OCI-LY7 (cell line): Measurements from ENCODE around the gene KHDC1. TPM values are rescaled to one million over a fixed set of nuclear protein-coding genes. Genes with fewer than 3 reads are reported as not detected.

ENCODE experiments used
- BruUV-seq: library from RNA; stranded (reverse); fragments of 400-500 nt; replicated peaks from 2 replicates; lab custom pipeline; 2021; lab: Mats Ljungman, UMichigan
- CTCF ChIA-PET: fragments of 300-600 bp; sonication (Branson Sonifier 250); formaldehyde crosslinking; loops from one replicate; lab custom pipeline; 2022; ENCODE audit warnings: antibody characterized with exemption; ENCODE audit not compliant: unreplicated experiment; lab: Charles Lee
- POLR2A ChIA-PET: fragments of 300-600 bp; sonication (Branson Sonifier 250); formaldehyde crosslinking; loops from one replicate; lab custom pipeline; 2022; ENCODE audit warnings: antibody characterized with exemption; lab: Charles Lee
- DNase-seq: peaks from one replicate; pipeline ENCODE4 v3.0.0-alpha.2; 2015; ENCODE audit warnings: low spot score
- H2AFZ ChIP-seq: fragments of 200-600 bp; sonication (generic), shearing (Covaris generic); 2 replicates; pipeline ENCODE4 v1.6.1; 2014; ENCODE audit warnings: mild to moderate bottlenecking, antibody characterized with exemption, low read length, moderate library complexity
- H3K27ac ChIP-seq: fragments of 200-600 bp; sonication (generic); 2 replicates; pipeline ENCODE4 v1.5.1; 2014; ENCODE audit warnings: mixed run types, low read depth, mild to moderate bottlenecking, moderate library complexity, low read length, inconsistent platforms; ENCODE audit not compliant: poor library complexity, severe bottlenecking
- H3K36me3 ChIP-seq: fragments of 200-600 bp; sonication (generic); 2 replicates; pipeline ENCODE4 v1.6.1; 2014; ENCODE audit warnings: mild to moderate bottlenecking, antibody characterized with exemption, low read length, moderate library complexity, mixed read lengths; ENCODE audit not compliant: insufficient read depth
- H3K4me1 ChIP-seq: fragments of 200-600 bp; sonication (generic); 2 replicates; pipeline ENCODE4 v1.5.1; 2014; ENCODE audit warnings: mild to moderate bottlenecking, low read length; ENCODE audit not compliant: insufficient read depth, poor library complexity, severe bottlenecking
- H3K4me2 ChIP-seq: fragments of 200-600 bp; sonication (generic); 2 replicates; pipeline ENCODE4 v1.6.1; 2014; ENCODE audit warnings: mild to moderate bottlenecking, low read length
- H3K4me3 ChIP-seq: fragments of 200-600 bp; sonication (generic); 2 replicates; pipeline ENCODE4 v1.5.1; 2014; ENCODE audit warnings: mild to moderate bottlenecking, low read depth, low read length; ENCODE audit not compliant: poor library complexity, severe bottlenecking
- H3K79me2 ChIP-seq: fragments of 200-600 bp; sonication (generic); 2 replicates; pipeline ENCODE4 v1.6.1; 2016; ENCODE audit warnings: low read depth, mild to moderate bottlenecking, low read length, moderate library complexity, mixed read lengths; ENCODE audit not compliant: insufficient read depth
- H3K9me2 ChIP-seq: fragments of 200-600 bp; sonication (generic); 2 replicates; pipeline ENCODE4 v1.6.1; 2016; ENCODE audit warnings: mild to moderate bottlenecking, low read length, mixed read lengths; ENCODE audit not compliant: insufficient read depth
- H3K9me3 ChIP-seq: fragments of 200-600 bp; sonication (generic); 2 replicates; pipeline ENCODE4 v1.6.1; 2014; ENCODE audit warnings: mild to moderate bottlenecking, mixed run types, low read length, mixed read lengths
- H4K20me1 ChIP-seq: fragments of 200-600 bp; sonication (generic); 2 replicates; pipeline ENCODE4 v1.6.1; 2014; ENCODE audit warnings: mild to moderate bottlenecking, antibody characterized with exemption, low read length, moderate library complexity, mixed read lengths; ENCODE audit not compliant: insufficient read depth
- EZH2phosphoT487 ChIP-seq: fragments of 200-600 bp; sonication (generic); IDR thresholded peaks from 2 replicates; pipeline ENCODE4 v1.6.1; 2018; ENCODE audit warnings: low read depth, borderline replicate concordance, mild to moderate bottlenecking, mixed run types, antibody characterized with exemption, low read length, moderate library complexity, mixed read lengths
- intact Hi-C: fragments of 100-400 bp; cut with micrococcal nuclease; formaldehyde crosslinking; loops from one replicate; pipeline ENCODE4 v1.10.0; 2022; ENCODE audit not compliant: unreplicated experiment
- total RNA-seq, 2 experiments: library from RNA; depleted of rRNA in 1 of 2; stranded (reverse); fragments of >200 nt in 1 of 2; shearing (Covaris generic) in 1 of 2; gene quantifications; 2 replicates each; pipeline ENCODE4 v1.2.3, GENCODE V29; 2014 to 2022
- TF ChIP-seq, protein P1 (sequence below): fragments of 200-600 bp; sonication (generic); conservative IDR thresholded peaks from 2 replicates; pipeline ENCODE4 v1.5.1; 2014; ENCODE audit warnings: mild to moderate bottlenecking, antibody characterized with exemption, low read length, moderate library complexity, mixed read lengths

The KHDC1 gene
- total RNA-seq, 2 experiments from 2014 or later: 16.2 to 22.3 TPM

DNA sequence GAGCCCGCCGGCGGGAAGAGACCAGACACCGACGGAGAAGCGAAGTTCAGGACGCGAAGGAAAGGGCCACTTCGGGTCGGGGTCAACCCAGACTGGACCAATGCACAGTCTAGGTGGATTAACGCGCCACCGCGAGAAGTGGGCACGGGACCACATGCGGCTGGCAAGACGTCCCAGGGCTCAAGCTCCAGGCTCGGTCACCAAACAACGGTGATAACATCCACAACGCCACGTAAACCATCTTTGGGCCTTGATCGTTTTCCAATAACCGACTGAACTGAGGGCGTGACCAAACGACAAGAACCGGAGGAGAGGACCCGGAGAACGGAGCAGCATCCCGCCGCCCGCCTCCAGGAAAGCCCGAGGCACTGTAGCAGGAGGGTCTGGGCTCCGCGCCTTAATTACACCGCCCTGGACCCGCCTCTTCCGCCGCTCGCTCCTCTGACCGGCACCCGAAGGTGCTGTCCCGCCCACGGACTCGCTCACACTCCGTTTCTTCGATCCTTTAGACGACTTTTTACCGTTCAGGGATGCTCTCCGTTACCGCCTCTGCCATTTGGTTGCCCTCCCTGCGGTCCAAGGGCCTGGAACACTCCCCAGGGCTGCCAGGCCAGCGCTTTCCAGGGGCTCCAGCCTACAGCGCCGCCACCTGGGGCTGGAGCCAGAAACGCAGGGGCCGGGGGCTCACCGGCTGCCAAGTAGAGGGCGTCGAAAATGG is 46.9 kb upstream of the KHDC1 start:
- peak; percentile 81 for DNase-seq
- ChIA-PET CTCF (no interaction called here), POLR2A (interaction anchor here (0.6 to 2.2 kb wide), 6 partner anchors 22 to 689 kb away, joined by 3 to 10 read pairs (median 4); partner anchors contain the start of genes MTO1 and SLC17A5)
- H2AFZ ChIP-seq: peak overlapping the region; percentile 72
- no peaks in the 10 kb centered on the region for H3K9me3 ChIP-seq
- intact Hi-C loops: loop anchor here (1.0 to 5.0 kb wide), 4 partner anchors 47 to 687 kb away; partner anchors contain the start of genes EEF1A1, KCNQ5, KHDC1 and MTO1
- peaks cover 24% of the 10 kb centered on the region for H3K4me1 ChIP-seq
- no TSS peak for BruUV-seq
- H3K4me3 ChIP-seq: peak overlapping the region; percentile 75
- H3K4me2 ChIP-seq: peak overlapping the region; percentile 79
- no peak for TF ChIP-seq EZH2phosphoT487
- TF ChIP-seq, protein P1, sequence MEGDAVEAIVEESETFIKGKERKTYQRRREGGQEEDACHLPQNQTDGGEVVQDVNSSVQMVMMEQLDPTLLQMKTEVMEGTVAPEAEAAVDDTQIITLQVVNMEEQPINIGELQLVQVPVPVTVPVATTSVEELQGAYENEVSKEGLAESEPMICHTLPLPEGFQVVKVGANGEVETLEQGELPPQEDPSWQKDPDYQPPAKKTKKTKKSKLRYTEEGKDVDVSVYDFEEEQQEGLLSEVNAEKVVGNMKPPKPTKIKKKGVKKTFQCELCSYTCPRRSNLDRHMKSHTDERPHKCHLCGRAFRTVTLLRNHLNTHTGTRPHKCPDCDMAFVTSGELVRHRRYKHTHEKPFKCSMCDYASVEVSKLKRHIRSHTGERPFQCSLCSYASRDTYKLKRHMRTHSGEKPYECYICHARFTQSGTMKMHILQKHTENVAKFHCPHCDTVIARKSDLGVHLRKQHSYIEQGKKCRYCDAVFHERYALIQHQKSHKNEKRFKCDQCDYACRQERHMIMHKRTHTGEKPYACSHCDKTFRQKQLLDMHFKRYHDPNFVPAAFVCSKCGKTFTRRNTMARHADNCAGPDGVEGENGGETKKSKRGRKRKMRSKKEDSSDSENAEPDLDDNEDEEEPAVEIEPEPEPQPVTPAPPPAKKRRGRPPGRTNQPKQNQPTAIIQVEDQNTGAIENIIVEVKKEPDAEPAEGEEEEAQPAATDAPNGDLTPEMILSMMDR: peak; percentile 89
- peaks cover 48% of the 10 kb centered on the region for H3K79me2 ChIP-seq
- peaks cover 9% of the 10 kb centered on the region for H3K36me3 ChIP-seq
- H4K20me1 ChIP-seq: no peaks in the 10 kb centered on the region
- no peaks in the 10 kb centered on the region for H3K9me2 ChIP-seq
- peak overlapping the region; percentile 65 for H3K27ac ChIP-seq

DNA sequence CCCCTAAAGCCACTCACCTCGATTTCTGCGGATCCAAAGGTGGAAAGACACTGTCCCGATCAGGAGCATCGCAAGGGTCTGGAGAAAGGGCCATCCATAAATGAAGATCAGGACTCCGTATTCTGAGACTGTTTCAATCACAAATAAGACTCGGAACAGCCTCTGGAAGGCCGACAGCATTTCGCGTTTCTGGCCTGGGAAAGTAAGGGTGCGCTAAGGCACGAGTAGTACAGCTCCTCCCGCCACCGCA is 46.5 kb upstream of the KHDC1 start:
- POLR2A ChIA-PET: interaction anchor here (0.6 to 2.2 kb wide), 7 partner anchors 21 to 689 kb away, joined by 3 to 10 read pairs (median 3); partner anchors contain the start of genes MTO1 and SLC17A5
- peak overlapping the region; percentile 72; the same call in 1 of the 2 replicates for H2AFZ ChIP-seq
- TSS peak; percentile 86 for BruUV-seq

More for the DNA sequence above, 46.5 kb upstream of the KHDC1 start:
- no peak for DNase-seq
- H3K4me1 ChIP-seq: peaks cover 29% of the 10 kb centered on the region
- H3K36me3 ChIP-seq: peaks cover 14% of the 10 kb centered on the region
- H3K4me3 ChIP-seq: peak overlapping the region; percentile 75
- H4K20me1 ChIP-seq: no peaks in the 10 kb centered on the region
- H3K27ac ChIP-seq: peak overlapping the region; percentile 65
- CTCF ChIA-PET: no interaction called here
- H3K9me2 ChIP-seq: no peaks in the 10 kb centered on the region
- H3K4me2 ChIP-seq: peak overlapping the region; percentile 79
- H3K79me2 ChIP-seq: peaks cover 53% of the 10 kb centered on the region
- TF ChIP-seq, protein P1: no peak
- TF ChIP-seq EZH2phosphoT487: no peak
- H3K9me3 ChIP-seq: no peaks in the 10 kb centered on the region
- intact Hi-C loops: loop anchor here (5.0 kb wide), 2 partner anchors 153 to 213 kb away; partner anchors contain the start of genes EEF1A1 and MTO1
